Smooth muscle cell (in vitro differentiated cells): ENCODE results near the gene ZC3H4. TPM values are rescaled to one million over a fixed set of nuclear protein-coding genes. Genes with fewer than 3 reads are reported as not detected.

Experiments
- DNase-seq: peaks from one replicate; lab custom pipeline; 2025; ENCODE audit not compliant: unreplicated experiment; lab: John Stamatoyannopoulos, UW
- H2AFZ ChIP-seq: fragments of 200-600 bp; sonication (generic); 2 replicates; pipeline ENCODE4 v1.6.0; 2016; ENCODE audit warnings: antibody characterized with exemption, low read depth, mild to moderate bottlenecking
- H3F3A ChIP-seq: fragments of 200-600 bp; sonication (generic); 2 replicates; pipeline ENCODE4 v1.6.0; 2017; ENCODE audit warnings: antibody characterized with exemption, low read depth
- H3K27ac ChIP-seq: fragments of 200-600 bp; sonication (generic); 2 replicates; pipeline ENCODE4 v1.5.1; 2016; ENCODE audit warnings: low read depth, mild to moderate bottlenecking
- H3K27me3 ChIP-seq: fragments of 200-600 bp; sonication (generic); 2 replicates; pipeline ENCODE4 v1.6.1; 2016; ENCODE audit warnings: low read depth, mild to moderate bottlenecking
- H3K36me3 ChIP-seq: fragments of 200-600 bp; sonication (generic); 2 replicates; pipeline ENCODE4 v1.5.1; 2016; ENCODE audit warnings: low read depth
- H3K4me1 ChIP-seq: fragments of 200-600 bp; sonication (generic); 2 replicates; pipeline ENCODE4 v1.5.1; 2016; ENCODE audit warnings: low read depth
- H3K4me2 ChIP-seq: fragments of 200-600 bp; sonication (generic); 2 replicates; pipeline ENCODE4 v1.6.0; 2016; ENCODE audit warnings: mild to moderate bottlenecking
- H3K4me3 ChIP-seq: fragments of 200-600 bp; sonication (generic); 2 replicates; pipeline ENCODE4 v1.5.1; 2016; ENCODE audit warnings: mild to moderate bottlenecking
- H3K79me2 ChIP-seq: fragments of 200-600 bp; sonication (generic); 2 replicates; pipeline ENCODE4 v1.6.0; 2016; ENCODE audit warnings: low read depth, mild to moderate bottlenecking
- H3K9ac ChIP-seq: fragments of 200-600 bp; sonication (generic); 2 replicates; pipeline ENCODE4 v1.6.0; 2016; ENCODE audit warnings: low read depth
- H3K9me3 ChIP-seq: fragments of 200-600 bp; sonication (generic); replicated peaks from 2 replicates; pipeline ENCODE4 v1.5.1; 2016; ENCODE audit warnings: low read depth
- H4K20me1 ChIP-seq: fragments of 200-600 bp; sonication (generic); 2 replicates; pipeline ENCODE4 v1.6.0; 2016; ENCODE audit warnings: low read depth
- CTCF ChIP-seq: fragments of 200-600 bp; sonication (generic); IDR thresholded peaks from 2 replicates; pipeline ENCODE4 v1.5.1; 2017; ENCODE audit warnings: borderline replicate concordance, mild to moderate bottlenecking, antibody characterized with exemption; ENCODE audit not compliant: insufficient read depth, poor library complexity, severe bottlenecking
- WGBS: methylation state at CpG from one replicate; pipeline ENCODE4 v1.1.7; 2016; ENCODE audit warnings: low lambda C conversion rate; 5-methylcytosine and 5-hydroxymethylcytosine counted together
- polyA plus RNA-seq: library from polyadenylated mRNA; unstranded; fragments of >200 nt; fragmentation: Nextera tagmentation; extraction: Ambion mirVana; gene quantifications from 2 replicates; pipeline ENCODE4 v1.2.1, GENCODE V29; 2016
- total RNA-seq: library from RNA; depleted of rRNA; stranded (reverse); fragments of >200 nt; gene quantifications from 2 replicates; pipeline ENCODE4 v1.2.3, GENCODE V29; 2014

Gene ZC3H4
- total and polyA plus RNA-seq, 2 experiments from 2014 or later: 1.9 to 9.3 TPM

- peaks cover 93% of the 10 kb centered on the region for H3K79me2 ChIP-seq
- no peak overlapping the region for H3K27ac ChIP-seq
- TF ChIP-seq CTCF: no peak
- no peak overlapping the region for H3K9ac ChIP-seq
- H3K4me3 ChIP-seq: no peak overlapping the region
- H3K27me3 ChIP-seq: no peaks in the 10 kb centered on the region
- no peaks in the 10 kb centered on the region for H3K9me3 ChIP-seq
- peaks cover 82% of the 10 kb centered on the region for H4K20me1 ChIP-seq
- no peak for DNase-seq
- H3F3A ChIP-seq: no peaks in the 10 kb centered on the region
- no peak overlapping the region for H2AFZ ChIP-seq
- WGBS: 99% methylated on average over 3 of the region's 3 CpGs
- H3K4me2 ChIP-seq: no peak overlapping the region
- no peaks in the 10 kb centered on the region for H3K36me3 ChIP-seq
- H3K4me1 ChIP-seq: peaks cover 5% of the 10 kb centered on the region
Observed at GRCh38 chr19:47135156-47135555, 21.6 kb upstream of the ZC3H4 start.

DNA sequence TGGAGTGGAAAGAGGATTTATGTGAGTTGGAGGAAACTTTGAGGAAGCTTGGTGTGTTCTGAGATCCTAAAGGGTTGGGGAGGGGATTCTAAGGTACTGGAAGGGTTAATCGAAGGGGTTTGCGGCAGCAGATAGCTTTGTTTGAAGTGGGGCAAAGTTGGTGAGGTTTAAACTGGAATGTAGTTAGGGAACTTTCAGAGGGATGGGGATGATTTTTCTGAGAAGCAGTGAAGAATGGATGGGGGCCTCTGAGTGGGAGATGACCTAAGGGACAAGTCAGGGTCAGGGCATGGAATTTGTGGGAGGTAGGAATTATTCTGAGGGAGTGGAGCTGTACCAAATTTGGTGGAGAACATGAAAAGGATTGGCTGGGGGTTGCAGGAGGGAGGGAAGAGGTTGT lies 21.0 kb upstream of the ZC3H4 start:
- H3F3A ChIP-seq: no peaks in the 10 kb centered on the region

GRCh38 chr19:47133021-47133471 lies 19.5 kb upstream of the ZC3H4 start:
- Histone ChIP-seq H3K27ac (no peak overlapping the region), H3K36me3 (no peaks in the 10 kb centered on the region), H3K9me3 (no peaks in the 10 kb centered on the region), H3K27me3 (no peaks in the 10 kb centered on the region), H2AFZ (no peak overlapping the region), H3K4me3 (no peak overlapping the region), H3K9ac (no peak overlapping the region), H3K4me1 (peaks cover 5% of the 10 kb centered on the region), H3F3A (no peaks in the 10 kb centered on the region), H4K20me1 (peaks cover 61% of the 10 kb centered on the region), H3K4me2 (peak overlapping the region; percentile 98), H3K79me2 (peaks cover 72% of the 10 kb centered on the region)
- no peak for DNase-seq
- TF ChIP-seq CTCF: no peak
- 88% methylated on average over 11 of the region's 11 CpGs for WGBS

More for the DNA sequence above, 21.0 kb upstream of the ZC3H4 start:
- no peaks in the 10 kb centered on the region for H3K9me3 ChIP-seq
- peaks cover 87% of the 10 kb centered on the region for H3K79me2 ChIP-seq
- no peaks in the 10 kb centered on the region for H3K36me3 ChIP-seq
- peaks cover 76% of the 10 kb centered on the region for H4K20me1 ChIP-seq
- peaks cover 5% of the 10 kb centered on the region for H3K4me1 ChIP-seq
- H3K4me3 ChIP-seq: no peak overlapping the region
- no peak for DNase-seq
- H3K4me2 ChIP-seq: no peak overlapping the region
- no peak for TF ChIP-seq CTCF
- H3K27me3 ChIP-seq: no peaks in the 10 kb centered on the region
- 54% methylated on average over 2 of the region's 2 CpGs for WGBS
- no peak overlapping the region for H2AFZ ChIP-seq
- H3K27ac ChIP-seq: no peak overlapping the region
- H3K9ac ChIP-seq: no peak overlapping the region

DNA sequence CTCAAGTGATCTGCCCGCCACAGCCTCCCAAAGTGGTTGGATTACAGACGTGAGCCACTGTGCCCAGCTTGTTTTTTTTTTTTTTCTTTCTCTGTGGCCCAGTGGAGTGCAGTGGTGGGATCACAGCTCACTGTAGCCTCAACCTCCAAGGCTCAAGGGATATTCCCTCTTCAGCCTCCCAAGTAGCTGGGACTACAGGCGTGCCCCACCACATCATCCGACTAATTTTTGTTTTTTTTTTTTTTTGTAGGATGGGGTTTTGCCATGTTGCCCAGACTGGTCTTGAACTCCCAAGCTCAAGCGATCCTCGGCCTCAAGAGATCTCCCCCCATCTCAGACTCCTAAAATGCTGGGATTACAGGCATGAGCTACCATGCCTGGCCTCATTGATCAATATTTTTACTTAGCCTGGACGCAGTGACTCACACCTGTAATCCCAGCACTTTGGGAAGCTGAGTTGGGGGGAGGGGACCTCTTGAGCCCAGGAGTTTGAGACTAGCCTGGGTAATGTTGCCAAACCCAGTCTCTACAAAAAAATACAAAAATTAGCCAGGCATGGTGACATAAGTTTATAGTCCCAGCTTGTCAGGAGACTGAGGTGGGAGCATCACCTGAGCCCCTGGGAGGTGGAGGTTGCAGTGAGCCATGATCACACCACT lies 18.7 kb upstream of the ZC3H4 start:
- peak overlapping the region; percentile 98 for H3K4me2 ChIP-seq
- no peak overlapping the region for H3K27ac ChIP-seq
- H3K4me3 ChIP-seq: peak overlapping the region; percentile 87
- H3K36me3 ChIP-seq: no peaks in the 10 kb centered on the region
- no peaks in the 10 kb centered on the region for H3F3A ChIP-seq
- no peaks in the 10 kb centered on the region for H3K9me3 ChIP-seq
- H3K27me3 ChIP-seq: no peaks in the 10 kb centered on the region
- peaks cover 65% of the 10 kb centered on the region for H3K79me2 ChIP-seq
- no peak overlapping the region for H2AFZ ChIP-seq
- peaks cover 5% of the 10 kb centered on the region for H3K4me1 ChIP-seq
- TF ChIP-seq CTCF: no peak
- no peak for DNase-seq
- H4K20me1 ChIP-seq: peaks cover 54% of the 10 kb centered on the region
- WGBS: 82% methylated on average over 7 of the region's 7 CpGs
- H3K9ac ChIP-seq: no peak overlapping the region
